Upper lobe of left lung (tissue), 4 donors: ENCODE results near the gene AQP12B.

Experiments used
- CTCF ChIP-seq, 6 experiments: fragments of 450-650 bp in 4 of 6; fragments of 200-600 bp in 2 of 6; sonication (generic) in 2 of 6; IDR thresholded peaks; one replicate each; pipeline ENCODE4 v1.5.1; 2016 to 2019; ENCODE audit warnings: antibody characterized with exemption in 6 of 6
- EP300 ChIP-seq, 4 donors: sonication (generic); formaldehyde crosslinking; IDR thresholded peaks; one replicate each; pipeline ENCODE4 v1.5.1; 2017; ENCODE audit warnings: antibody characterized with exemption in 4 of 4, control low read depth in 2 of 4
- POLR2A ChIP-seq, 4 donors: fragments of 450-650 bp; IDR thresholded peaks; one replicate each; pipeline ENCODE4 v1.5.1; 2016 to 2017; ENCODE audit warnings: antibody characterized with exemption in 4 of 4, mild to moderate bottlenecking in 2 of 4
- POLR2AphosphoS5 ChIP-seq, 2 donors: sonication (generic); formaldehyde crosslinking; IDR thresholded peaks; one replicate each; pipeline ENCODE4 v1.5.1; 2017; ENCODE audit warnings: antibody characterized with exemption in 2 of 2

DNA sequence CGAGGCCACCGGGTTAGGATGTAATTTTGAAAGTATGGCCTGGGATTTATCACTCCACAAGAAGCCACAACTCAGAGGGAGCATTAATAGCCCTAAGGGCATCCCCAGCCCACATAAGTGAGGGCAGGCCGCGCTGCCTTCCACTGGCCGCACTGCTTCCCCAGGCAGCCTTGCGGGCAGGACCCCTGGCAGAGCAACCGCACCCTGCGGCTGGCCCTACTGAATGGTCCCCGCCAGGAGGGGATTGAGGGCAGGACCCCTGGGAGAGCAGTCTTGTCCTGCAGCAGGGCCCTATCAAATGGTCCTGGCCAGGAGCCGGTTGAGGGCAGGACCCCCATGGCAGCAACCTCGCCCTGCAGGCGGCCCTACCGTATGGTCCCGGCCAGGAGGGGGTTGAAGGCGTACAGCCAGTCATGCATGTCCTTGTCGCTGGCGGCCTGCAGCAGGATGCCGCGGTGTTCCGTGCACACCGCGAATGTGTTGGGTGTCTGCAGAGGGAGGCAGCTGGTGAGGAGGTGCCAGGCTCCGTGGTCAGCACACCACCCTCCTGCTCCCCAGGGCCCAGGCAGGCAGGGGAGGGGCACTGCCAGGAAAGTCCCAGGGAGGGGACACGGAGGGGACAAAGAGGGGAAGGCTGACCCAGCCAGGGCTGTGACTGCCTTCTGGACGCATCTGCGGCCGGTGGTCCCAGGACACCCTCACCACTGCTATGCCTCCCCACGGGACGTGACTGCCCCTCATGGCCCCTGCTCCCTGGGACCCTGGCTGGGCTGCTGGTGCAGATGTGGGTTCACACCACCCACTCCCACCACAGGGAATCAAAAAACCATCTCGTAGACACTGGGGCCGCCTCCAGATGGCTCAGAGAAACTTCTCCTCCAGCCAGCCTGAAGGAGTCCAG, 35.2 kb upstream of the AQP12B start:
- TF ChIP-seq EP300 (IDR thresholded peaks at IDR 0.05) (no peak), CTCF (IDR thresholded peaks at IDR 0.05) (no peak), POLR2AphosphoS5 (IDR thresholded peaks at IDR 0.05) (no peak), POLR2A (IDR thresholded peaks at IDR 0.05) (no peak)
